ENCODE results near the gene VKORC1L1. TPM values are rescaled to one million over a fixed set of nuclear protein-coding genes. Genes with fewer than 3 reads are reported as not detected.
"Not testable (repeated sequence)": the region's sequence is repeated elsewhere in the genome, so short reads cannot be mapped to it uniquely, and the experiment has no call there.

The VKORC1L1 gene
- total and polyA plus RNA-seq, 10 of the 15 experiments (the other 5 are each of a cell fraction or from before 2014, with no cell fraction given), result 3.3 to 18.8 (median 12.5) TPM

- ATAC-seq; POLR2A ChIA-PET; H4K20me1 ChIP-seq (ENCODE audit: control insufficient read depth, insufficient read depth); SMC1A ChIA-PET (ENCODE audit: uncharacterized antibody, unreplicated experiment); H3K9ac ChIP-seq (ENCODE audit: control insufficient read depth, insufficient read depth, low read length); H3K4me1 ChIP-seq (ENCODE audit: control insufficient read depth, insufficient read depth, low read length); intact Hi-C loops (cut with micrococcal nuclease; ENCODE audit: unreplicated experiment); H2AFZ ChIP-seq (ENCODE audit: control insufficient read depth, low read depth, low read length); BruUV-seq (replicated peaks); H3K27me3 ChIP-seq (replicated peaks in 1 of 2; ENCODE audit: control insufficient read depth in 2 of 2, insufficient read depth in 2 of 2, low read length in 1 of 2); FAIRE-seq; H3K9me3 ChIP-seq (replicated peaks; ENCODE audit: control insufficient read depth, insufficient read depth, low read length); H3K27ac ChIP-seq (ENCODE audit: control insufficient read depth, insufficient read depth); H3K36me3 ChIP-seq (ENCODE audit: control insufficient read depth in 2 of 2, insufficient read depth in 2 of 2, low read length in 1 of 2); RAD21 ChIA-PET (ENCODE audit: unreplicated experiment); in situ Hi-C loops (cut with MboI); CTCF ChIA-PET; DNase-seq (ENCODE audit: low read depth, low spot score); H3K4me3 ChIP-seq; H3K79me2 ChIP-seq (ENCODE audit: control insufficient read depth, insufficient read depth, low read length); H3K4me2 ChIP-seq (ENCODE audit: control insufficient read depth, insufficient read depth): not testable (repeated sequence)
- 0% methylated on average over 1 of the region's 5 CpGs for WGBS (ENCODE audit: insufficient coverage, insufficient replicate concordance, low lambda C conversion rate, missing lambda C conversion rate)
Observed at GRCh38 chr7:66000823-66001417, 128.0 kb downstream of the VKORC1L1 start.

DNA sequence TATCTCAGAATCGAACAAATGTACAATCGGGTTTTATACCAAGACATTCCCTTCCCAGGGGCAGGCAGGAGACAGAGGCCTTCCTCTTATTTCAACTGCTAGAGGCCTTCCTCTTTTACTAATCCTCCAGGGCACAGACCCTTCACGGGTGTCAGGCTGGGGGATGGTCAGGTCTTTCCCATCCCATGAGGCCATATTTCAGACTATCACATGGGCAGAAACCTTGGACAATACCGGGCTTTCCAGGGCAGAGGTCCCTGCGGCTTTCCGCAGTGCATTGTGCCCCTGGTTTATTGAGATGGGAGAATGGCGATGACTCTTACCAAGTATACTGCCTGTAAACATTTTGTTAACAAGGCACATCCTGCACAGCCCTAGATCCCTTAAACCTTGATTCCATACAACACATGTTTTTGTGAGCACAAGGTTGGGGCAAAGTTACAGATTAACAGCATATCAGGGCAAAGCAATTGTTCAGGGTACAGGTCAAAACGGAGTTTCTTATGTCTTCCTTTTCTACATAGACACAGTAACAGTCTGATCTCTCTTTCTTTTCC is 132.3 kb downstream of the VKORC1L1 start:
- SMC1A ChIA-PET (ENCODE audit: uncharacterized antibody, unreplicated experiment); H3K27ac ChIP-seq (ENCODE audit: control insufficient read depth, insufficient read depth); H4K20me1 ChIP-seq (ENCODE audit: control insufficient read depth, insufficient read depth); FAIRE-seq; H3K4me1 ChIP-seq (ENCODE audit: control insufficient read depth, insufficient read depth, low read length); H2AFZ ChIP-seq (ENCODE audit: control insufficient read depth, low read depth, low read length); intact Hi-C loops (cut with micrococcal nuclease; ENCODE audit: unreplicated experiment); H3K79me2 ChIP-seq (ENCODE audit: control insufficient read depth, insufficient read depth, low read length); RAD21 ChIA-PET (ENCODE audit: unreplicated experiment); H3K9ac ChIP-seq (ENCODE audit: control insufficient read depth, insufficient read depth, low read length); in situ Hi-C loops (cut with MboI); H3K36me3 ChIP-seq (ENCODE audit: control insufficient read depth in 2 of 2, insufficient read depth in 2 of 2, low read length in 1 of 2); DNase-seq (ENCODE audit: low read depth, low spot score); H3K4me2 ChIP-seq (ENCODE audit: control insufficient read depth, insufficient read depth); BruUV-seq (replicated peaks); ATAC-seq; H3K9me3 ChIP-seq (replicated peaks; ENCODE audit: control insufficient read depth, insufficient read depth, low read length); H3K27me3 ChIP-seq (replicated peaks in 1 of 2; ENCODE audit: control insufficient read depth in 2 of 2, insufficient read depth in 2 of 2, low read length in 1 of 2); CTCF ChIA-PET; H3K4me3 ChIP-seq: not testable (repeated sequence)
- POLR2A ChIA-PET, result interaction anchor here (0.5 kb wide), 1 partner anchor 1297 kb away, joined by 4 read pairs; no protein-coding TSS in a partner anchor
- WGBS (ENCODE audit: insufficient coverage, insufficient replicate concordance, low lambda C conversion rate, missing lambda C conversion rate), result 64% methylated on average over 8 of the region's 8 CpGs
